Thoracic aorta (tissue), 2 donors: Measurements from ENCODE around the gene SLC6A16. TPM values are rescaled to one million over a fixed set of nuclear protein-coding genes. Genes with fewer than 3 reads are reported as not detected.
"Not testable (repeated sequence)": the region's sequence is repeated elsewhere in the genome, so short reads cannot be mapped to it uniquely, and the experiment has no call there.

Experiments used
- ATAC-seq: fragments of 150-250 bp; one replicate; pipeline ENCODE4 v1.8.0; 2017; ENCODE audit warnings: low read depth; ENCODE audit not compliant: insufficient number of reproducible peaks, low FRiP score
- DNase-seq: peaks from one replicate; pipeline ENCODE4 v3.0.0-alpha.2; 2020; ENCODE audit warnings: low spot score
- H3K27ac ChIP-seq, 2 donors: fragments of 200-600 bp; sonication (generic); 1 replicate in 1 of 2; 2 replicates in 1 of 2; pipeline ENCODE4 v1.5.1; 2016; ENCODE audit warnings: mild to moderate bottlenecking in 2 of 2, moderate library complexity in 2 of 2
- H3K27me3 ChIP-seq: fragments of 200-600 bp; sonication (generic); replicated peaks from 2 replicates; pipeline ENCODE4 v1.6.0; 2016; ENCODE audit warnings: mild to moderate bottlenecking; ENCODE audit not compliant: insufficient read depth
- H3K36me3 ChIP-seq: fragments of 200-600 bp; sonication (generic); one replicate; pipeline ENCODE4 v1.5.1; 2016
- H3K4me1 ChIP-seq, 2 donors: fragments of 200-600 bp; sonication (generic); 1 replicate in 1 of 2; 2 replicates in 1 of 2; pipeline versions ENCODE4 v1.5.1 to v1.6.0; 2016; ENCODE audit warnings: low read depth in 2 of 2, mild to moderate bottlenecking in 1 of 2; ENCODE audit not compliant: control insufficient read depth in 1 of 2
- H3K4me3 ChIP-seq: fragments of 200-600 bp; sonication (generic); 2 replicates; pipeline ENCODE4 v1.5.1; 2016; ENCODE audit warnings: mild to moderate bottlenecking
- H3K9me3 ChIP-seq: fragments of 200-600 bp; sonication (generic); 2 replicates; pipeline ENCODE4 v1.5.1; 2016
- total RNA-seq, 2 donors: library from RNA; depleted of rRNA; stranded (reverse); fragments of >200 nt; gene quantifications; one replicate each; pipeline versions ENCODE4 v1.1.0 to v1.2.3, GENCODE V29; 2016
- TF ChIP-seq, protein P1 (sequence below): fragments of 200-600 bp; sonication (generic); IDR thresholded peaks from one replicate; pipeline ENCODE4 v1.5.1; 2019; ENCODE audit warnings: antibody characterized with exemption

The SLC6A16 gene
- total RNA-seq, 2 donors from 2014 or later: 2.4 to 2.8 TPM

DNA sequence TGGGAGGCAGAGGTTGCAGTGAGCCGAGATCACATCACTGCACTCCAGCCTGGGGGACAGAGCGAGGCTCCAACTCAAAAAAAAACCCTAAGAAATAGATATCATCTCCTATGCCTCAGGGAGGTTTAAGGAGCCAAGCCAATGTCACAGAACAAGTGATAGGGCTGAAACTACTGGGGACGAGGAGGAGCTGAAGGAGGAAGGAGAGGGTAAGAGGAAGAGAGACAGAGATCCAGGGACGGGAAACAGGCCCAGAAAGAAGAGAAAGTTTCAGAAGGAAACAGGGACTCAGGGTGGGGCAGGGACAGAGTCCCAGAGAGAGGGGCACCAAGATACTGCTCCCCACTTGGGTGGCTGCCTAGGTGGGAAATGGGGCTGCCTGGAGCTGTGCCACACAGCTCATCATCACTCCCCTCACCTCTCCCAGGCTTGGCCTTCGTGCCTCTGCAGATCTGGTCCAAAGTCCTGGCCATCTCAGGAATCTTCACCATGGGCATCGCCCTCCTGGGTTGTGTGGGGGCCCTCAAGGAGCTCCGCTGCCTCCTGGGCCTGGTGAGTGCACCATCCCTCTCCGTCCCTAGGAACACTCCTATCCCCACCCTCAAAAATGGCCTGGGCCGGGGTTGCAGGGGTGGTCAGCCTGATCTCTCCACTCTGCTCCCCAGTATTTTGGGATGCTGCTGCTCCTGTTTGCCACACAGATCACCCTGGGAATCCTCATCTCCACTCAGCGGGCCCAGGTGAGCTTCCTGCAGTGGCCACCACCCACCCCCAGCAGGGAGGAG, 11.7 kb upstream of the SLC6A16 start:
- TF ChIP-seq, protein P1, sequence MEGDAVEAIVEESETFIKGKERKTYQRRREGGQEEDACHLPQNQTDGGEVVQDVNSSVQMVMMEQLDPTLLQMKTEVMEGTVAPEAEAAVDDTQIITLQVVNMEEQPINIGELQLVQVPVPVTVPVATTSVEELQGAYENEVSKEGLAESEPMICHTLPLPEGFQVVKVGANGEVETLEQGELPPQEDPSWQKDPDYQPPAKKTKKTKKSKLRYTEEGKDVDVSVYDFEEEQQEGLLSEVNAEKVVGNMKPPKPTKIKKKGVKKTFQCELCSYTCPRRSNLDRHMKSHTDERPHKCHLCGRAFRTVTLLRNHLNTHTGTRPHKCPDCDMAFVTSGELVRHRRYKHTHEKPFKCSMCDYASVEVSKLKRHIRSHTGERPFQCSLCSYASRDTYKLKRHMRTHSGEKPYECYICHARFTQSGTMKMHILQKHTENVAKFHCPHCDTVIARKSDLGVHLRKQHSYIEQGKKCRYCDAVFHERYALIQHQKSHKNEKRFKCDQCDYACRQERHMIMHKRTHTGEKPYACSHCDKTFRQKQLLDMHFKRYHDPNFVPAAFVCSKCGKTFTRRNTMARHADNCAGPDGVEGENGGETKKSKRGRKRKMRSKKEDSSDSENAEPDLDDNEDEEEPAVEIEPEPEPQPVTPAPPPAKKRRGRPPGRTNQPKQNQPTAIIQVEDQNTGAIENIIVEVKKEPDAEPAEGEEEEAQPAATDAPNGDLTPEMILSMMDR: no peak
- ATAC-seq (no peak), DNase-seq (no peak)
- Histone ChIP-seq H3K27me3 (no peaks in the 10 kb centered on the region), H3K27ac (no peak overlapping the region), H3K9me3 (no peaks in the 10 kb centered on the region), H3K4me1 (peaks cover 5 to 22% of the 10 kb centered on the region in 2 donors), H3K36me3 (peaks cover 6% of the 10 kb centered on the region), H3K4me3 (no peak overlapping the region)

DNA sequence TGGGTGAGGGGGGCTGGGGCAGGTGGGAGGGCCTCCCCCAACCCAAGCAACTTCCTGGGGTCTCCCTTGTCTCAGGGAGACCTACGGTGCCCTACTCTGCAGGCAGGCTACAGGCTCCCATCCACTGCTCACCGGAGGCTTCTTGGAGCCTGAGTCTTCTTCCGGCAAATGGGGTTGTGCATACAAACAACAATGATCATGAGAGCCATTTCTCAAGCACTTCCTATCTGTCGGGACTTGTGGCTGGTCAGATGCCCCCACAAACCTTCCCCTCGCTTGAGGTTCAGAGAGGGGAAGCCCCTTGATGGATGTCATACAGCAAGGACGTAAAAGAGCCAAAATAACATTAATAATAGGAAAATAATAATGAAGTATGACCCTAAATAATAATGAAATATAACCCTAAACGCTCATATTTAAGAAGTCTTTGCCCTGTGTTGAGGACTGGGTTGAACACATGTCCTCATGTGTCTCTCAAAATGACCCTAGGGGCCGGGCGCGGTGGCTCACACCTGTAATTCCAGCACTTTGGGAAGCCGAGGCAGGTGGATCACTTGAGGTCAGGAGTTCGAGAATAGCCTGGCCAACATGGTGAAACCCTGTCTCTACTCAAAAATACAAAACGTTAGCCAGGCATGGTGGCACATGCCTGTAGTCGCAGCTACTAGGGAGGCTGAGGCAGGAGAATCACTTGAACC, 10.9 kb upstream of the SLC6A16 start:
- H3K27me3 ChIP-seq: no peaks in the 10 kb centered on the region
- H3K4me3 ChIP-seq: peak overlapping the region; percentile 66
- peaks cover 5 to 22% of the 10 kb centered on the region in 2 donors for H3K4me1 ChIP-seq
- TF ChIP-seq, protein P1: no peak
- ATAC-seq (no peak), DNase-seq (no peak)
- no peaks in the 10 kb centered on the region for H3K36me3 ChIP-seq
- no peak overlapping the region for H3K27ac ChIP-seq
- no peaks in the 10 kb centered on the region for H3K9me3 ChIP-seq

DNA sequence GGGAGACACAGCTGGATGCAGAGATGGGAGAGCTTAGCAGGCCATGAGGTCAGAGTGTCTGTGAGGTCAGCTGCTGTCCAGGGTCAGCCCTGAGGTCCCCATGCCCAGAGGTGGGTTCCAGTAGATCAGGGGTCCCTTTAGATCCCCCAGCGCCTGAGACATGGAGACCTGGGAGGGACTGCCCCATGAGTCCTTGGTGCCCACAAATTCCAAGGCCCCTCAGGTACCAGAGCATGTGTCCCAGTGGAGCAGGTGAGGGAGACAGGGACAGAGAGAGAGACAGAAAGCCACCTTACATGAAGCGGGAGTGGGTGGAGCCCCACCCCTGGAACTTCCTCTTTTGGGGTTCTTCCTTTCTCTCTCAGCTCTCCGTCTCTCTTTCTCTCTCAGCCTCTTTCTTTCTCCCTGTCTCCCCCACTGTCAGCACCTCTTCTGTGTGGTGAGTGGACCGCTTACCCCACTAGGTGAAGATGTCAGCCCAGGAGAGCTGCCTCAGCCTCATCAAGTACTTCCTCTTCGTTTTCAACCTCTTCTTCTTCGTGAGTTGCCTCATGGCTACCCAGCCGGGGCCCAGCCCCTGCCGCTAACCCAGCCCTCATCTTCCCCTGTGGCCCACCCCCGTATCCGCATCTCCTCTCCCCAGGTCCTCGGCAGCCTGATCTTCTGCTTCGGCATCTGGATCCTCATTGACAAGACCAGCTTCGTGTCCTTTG, 10.2 kb upstream of the SLC6A16 start, which contains the start of gene CD37:
CD37 (plus strand) TSS at position 336 of the 713 bp plus-strand sequence; CDS start at position 471, 135 bp downstream.
- H3K9me3 ChIP-seq: no peaks in the 10 kb centered on the region
- DNase-seq: no peak
- no peak for ATAC-seq
- TF ChIP-seq, protein P1: no peak
- no peak within 1 kb of the TSS for H3K27ac ChIP-seq
- no peaks in the 10 kb centered on the region for H3K27me3 ChIP-seq
- no peaks in the 10 kb centered on the region for H3K36me3 ChIP-seq
- H3K4me1 ChIP-seq: peaks cover 0 to 15% of the 10 kb centered on the region in 2 donors
- peak within 1 kb of the TSS; percentile 66 for H3K4me3 ChIP-seq

DNA sequence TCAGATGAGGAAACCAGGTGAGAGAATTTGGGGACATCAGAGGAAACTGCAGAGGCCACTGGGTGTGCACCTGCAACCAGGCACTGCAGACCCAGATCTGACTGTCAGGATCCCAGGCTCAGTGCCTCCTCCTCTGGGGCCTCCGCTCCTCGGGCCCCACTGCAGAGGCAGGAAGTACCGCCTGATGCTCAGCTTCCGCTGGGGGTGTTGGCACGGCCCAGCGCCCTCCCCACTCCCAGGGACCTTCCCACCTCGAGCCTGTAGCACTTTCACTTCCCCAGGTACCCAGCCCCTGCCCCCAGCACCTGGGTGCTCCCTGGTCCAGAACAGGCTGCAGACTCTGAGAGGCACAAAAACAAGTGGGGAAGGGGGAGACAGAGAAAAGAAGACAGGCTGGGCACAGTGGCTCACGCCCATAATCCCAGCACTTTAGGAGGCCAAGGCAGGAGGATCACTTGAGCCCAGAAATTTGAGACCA, 8.9 kb upstream of the SLC6A16 start:
- Histone ChIP-seq H3K9me3 (no peaks in the 10 kb centered on the region), H3K4me1 (peaks cover 0 to 7% of the 10 kb centered on the region in 2 donors), H3K4me3 (no peak overlapping the region), H3K27me3 (no peaks in the 10 kb centered on the region), H3K36me3 (no peaks in the 10 kb centered on the region), H3K27ac (no peak overlapping the region)
- TF ChIP-seq, protein P1: no peak
- DNase-seq: no peak
- ATAC-seq: no peak

DNA sequence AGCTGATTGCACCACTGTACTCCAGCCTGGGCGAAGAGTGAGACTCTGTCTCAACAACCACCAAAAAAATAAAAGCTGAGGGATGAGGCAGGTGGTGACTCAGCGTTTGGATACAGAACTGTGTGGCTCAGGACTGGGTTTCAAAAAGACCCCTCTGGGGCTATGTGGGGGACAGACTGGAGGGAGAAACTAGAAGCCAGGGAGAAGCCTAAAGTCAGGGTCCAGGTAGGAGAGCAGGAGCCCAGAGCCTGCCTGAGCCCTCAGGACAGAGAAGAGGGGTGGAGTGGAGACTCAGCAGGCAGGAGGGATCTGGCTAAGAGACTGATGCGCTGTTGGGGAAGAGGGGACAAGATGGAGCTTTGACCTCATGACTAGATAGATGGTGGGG, 8.4 kb upstream of the SLC6A16 start:
- Histone ChIP-seq H3K36me3 (no peaks in the 10 kb centered on the region), H3K27ac (no peak overlapping the region), H3K27me3 (no peaks in the 10 kb centered on the region), H3K9me3 (no peaks in the 10 kb centered on the region), H3K4me3 (no peak overlapping the region), H3K4me1 (peaks cover 0 to 3% of the 10 kb centered on the region in 2 donors)
- TF ChIP-seq, protein P1: no peak
- DNase-seq (no peak), ATAC-seq (no peak)

DNA sequence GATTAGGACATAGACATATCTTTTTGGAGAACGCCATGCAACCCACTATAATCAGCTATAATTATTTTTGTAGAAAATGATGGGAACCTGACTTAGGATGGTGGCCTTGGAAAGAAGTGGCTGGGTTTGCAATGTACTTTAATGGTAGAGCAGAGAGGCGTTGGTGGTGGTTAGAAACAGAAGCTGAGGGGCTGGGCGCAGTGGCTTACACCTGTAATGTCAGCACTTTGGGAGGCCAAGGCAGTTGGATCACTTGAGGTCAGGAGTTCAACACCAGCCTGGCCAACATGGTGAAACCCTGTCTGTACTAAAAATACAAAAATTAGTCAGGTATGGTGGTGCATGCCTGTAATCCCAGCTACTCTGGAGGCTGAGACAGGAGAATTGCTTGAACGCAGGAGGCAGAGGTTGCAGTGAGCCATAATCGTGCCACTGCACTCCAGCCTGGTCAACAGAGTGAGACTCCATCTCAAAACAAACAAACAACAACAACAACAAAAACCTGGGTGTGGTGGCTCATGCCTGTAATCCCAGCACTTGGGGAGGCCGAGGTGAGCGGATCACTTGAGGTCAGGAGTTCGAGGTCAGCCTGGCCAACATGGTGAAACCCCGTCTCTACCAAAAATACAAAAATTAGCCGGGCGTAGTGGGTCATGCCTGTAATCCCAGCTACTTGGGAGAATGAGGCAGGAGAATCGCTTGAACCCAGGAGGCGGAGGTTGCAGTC, 7.9 kb upstream of the SLC6A16 start:
- H3K27ac ChIP-seq, DNase-seq, H3K36me3 ChIP-seq, H3K27me3 ChIP-seq, H3K4me1 ChIP-seq, H3K9me3 ChIP-seq, ATAC-seq, H3K4me3 ChIP-seq: not testable (repeated sequence)
